GM21576 (cell line): Measurements from ENCODE around the gene FNDC3B.

Source experiments
- ATAC-seq: cut with Tn5 transposase; IDR thresholded peaks from one replicate; pipeline ENCODE4 v1.9.1; 2021; ENCODE audit warnings: mild to moderate bottlenecking, moderate library complexity; ENCODE audit not compliant: unreplicated experiment

FNDC3B gene

DNA sequence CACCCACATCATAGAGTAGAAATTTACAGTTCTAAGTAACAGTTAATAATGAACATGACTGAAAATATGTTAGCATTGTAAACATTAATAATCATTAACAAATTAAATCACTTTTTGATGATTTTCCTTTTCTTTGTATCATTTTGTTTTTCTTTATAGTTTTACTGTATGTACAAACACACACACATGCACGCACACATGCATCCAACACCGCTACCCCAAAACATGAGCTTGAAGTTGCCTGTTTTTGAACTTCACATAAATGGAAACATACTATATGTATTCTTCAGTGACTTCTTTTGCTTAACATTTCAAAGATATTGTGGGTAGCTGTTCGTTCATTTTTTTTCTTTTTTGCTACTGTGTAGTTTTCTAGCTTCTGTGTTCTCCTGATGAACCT lies 123.9 kb downstream of the FNDC3B start:
- no peak for ATAC-seq

DNA sequence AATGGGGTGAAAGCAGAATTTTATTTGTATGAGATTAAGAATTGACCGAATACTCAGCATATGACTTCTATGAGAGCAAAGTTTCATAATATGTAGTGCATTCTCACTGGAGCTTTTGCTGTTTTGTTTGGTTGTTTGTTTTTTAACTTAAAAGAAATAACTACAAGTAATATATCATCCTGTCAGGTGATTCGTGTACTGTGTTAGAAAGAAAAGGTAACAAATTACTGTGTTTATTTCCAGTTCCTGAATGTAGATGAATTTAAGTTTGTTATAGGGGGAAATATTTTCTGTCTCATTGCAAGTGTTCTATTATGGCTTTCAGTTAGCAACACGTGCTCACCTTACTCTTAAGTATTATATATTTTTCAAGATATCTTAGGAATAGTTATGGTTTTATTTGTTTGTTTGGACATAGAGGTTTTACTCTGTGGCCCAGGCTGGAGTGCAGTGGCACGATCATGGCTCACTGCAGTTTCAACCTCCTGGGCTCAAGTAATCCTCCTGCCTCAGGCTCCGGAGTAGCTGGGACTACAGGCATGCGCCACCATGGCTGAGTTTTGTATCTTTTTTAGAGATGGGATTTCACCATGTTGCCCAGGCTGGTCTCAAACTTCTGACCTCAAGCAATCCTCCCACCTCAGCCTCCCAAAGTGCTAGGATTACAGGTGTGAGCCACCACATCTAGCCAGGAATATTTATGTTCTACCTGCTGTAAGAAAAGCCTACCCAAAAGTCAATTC lies 125.4 kb downstream of the FNDC3B start:
- ATAC-seq = no peak

GRCh38 chr3:172166261-172166660 lies 126.9 kb downstream of the FNDC3B start:
- no peak for ATAC-seq

DNA sequence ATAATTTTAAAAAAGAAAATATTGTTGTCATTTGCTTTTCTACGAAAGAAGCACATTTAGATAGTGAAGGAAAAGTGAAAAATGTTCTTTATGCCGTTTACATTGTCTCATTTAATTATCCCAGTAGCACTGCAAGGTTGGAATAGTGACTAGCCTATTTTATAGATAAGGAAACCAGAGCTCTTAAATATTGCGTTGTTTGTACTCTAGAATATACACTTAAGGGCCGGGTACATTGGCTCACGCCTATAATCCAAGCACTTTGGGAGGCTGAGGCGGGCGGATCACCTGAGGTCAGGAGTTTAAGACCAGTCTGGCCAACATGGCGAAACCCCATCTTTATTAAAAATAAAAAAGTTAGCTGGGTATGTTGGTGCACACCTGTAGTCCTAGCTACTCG lies 127.5 kb downstream of the FNDC3B start:
- no peak for ATAC-seq

- ATAC-seq = no peak
Observed at GRCh38 chr3:172167892-172168648, 128.7 kb downstream of the FNDC3B start.

DNA sequence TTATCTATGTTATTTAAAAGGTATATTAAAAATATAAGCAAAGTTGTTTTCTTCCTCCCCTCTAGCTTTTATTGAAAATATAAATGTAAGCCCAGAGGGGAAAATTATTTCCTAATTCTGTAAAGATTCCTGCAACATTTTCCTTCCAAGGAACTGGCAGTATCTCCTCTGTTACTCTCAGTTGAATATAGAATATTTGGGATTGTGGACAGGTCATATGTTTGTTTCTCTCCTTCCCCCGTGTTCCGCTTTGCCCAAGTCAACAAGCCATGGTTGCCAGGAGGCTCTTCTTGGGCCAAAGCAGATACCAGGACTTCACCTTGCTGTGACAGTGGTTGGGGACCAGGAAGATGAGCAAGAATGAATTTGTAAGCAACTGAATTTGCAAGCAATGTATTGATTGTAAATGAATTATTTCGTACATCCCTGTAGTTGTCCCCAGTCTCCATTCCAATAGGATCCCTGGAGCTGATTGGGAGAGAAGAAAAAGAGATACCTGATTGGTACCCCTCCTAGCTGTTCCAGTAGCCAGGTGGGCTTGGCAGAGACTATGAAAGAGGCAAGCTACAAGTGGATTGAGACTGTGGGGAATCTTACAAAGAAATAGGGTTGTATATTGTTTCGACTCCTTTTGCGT lies 130.8 kb downstream of the FNDC3B start:
- no peak for ATAC-seq

- no peak for ATAC-seq
Observed at GRCh38 chr3:172170841-172171240, 131.5 kb downstream of the FNDC3B start.

DNA sequence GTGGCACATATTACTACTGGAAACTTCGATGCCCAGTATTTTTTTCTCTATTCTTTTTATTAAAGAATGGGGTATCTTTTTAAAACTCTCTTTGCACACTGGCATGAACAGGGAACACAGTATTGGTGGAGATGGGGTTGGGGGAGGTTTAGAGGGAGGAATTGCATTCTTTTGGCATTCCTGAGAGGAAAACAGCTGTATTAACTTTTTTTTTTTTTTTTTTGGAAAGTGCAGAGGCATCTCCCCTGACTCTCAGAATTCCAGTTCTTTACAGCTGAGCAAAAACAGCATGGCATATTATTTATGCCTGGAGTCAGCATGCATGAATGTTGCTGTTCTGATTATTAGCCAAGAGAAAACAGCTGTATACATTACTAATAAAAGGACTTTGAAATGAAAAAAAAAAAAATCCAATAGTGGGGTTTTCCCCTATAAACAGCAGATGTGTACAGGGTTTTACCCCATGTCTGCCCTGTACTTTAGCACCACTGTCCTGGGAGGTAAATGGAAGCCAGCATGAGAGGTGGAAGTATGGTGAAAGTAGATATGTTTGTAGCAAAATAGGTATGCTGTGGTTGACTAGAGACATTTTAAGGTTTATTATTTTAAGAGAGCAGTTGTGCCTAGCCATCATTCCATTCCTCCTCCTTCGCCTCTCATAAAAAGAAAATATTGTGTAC lies 132.2 kb downstream of the FNDC3B start:
- no peak for ATAC-seq

GRCh38 chr3:172173316-172174254 lies 134.2 kb downstream of the FNDC3B start:
- no peak for ATAC-seq

DNA sequence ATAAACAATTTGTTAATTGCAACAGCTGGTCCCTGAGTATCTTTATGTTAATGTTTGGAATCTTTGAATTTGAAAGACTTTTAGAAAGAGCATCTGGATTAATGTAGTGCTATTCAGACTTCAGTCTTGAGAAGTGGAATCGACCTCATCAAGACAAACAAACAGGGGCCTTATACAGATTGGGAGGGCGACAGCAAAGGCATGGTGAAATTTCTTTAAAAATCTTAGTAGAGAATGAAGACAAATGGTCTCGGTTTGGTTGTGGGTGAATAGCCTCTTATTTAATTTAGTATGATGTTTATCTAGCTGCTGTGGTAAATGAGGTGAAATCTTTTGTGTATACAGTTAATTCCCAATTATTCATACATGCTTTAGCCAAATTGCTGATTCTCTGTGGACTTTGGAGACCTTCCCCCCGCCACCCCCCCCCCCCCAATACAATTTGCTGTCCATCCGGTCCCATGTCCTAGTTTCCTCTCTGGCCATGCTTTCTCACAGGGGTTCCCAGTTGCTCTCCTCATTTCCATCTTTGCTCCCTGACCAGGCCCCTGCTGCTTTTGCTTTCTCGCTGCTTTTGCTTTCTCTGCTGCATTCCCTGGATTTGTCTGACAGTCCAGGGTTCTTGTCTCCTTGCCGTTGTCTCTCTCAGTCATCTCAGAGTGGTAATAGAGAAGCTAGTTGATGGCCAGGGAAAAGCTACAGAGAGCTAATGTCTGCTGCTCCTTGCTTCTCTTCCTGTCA lies 135.3 kb downstream of the FNDC3B start:
- ATAC-seq = no peak

- no peak for ATAC-seq
Observed at GRCh38 chr3:172175254-172175599, 135.8 kb downstream of the FNDC3B start.

DNA sequence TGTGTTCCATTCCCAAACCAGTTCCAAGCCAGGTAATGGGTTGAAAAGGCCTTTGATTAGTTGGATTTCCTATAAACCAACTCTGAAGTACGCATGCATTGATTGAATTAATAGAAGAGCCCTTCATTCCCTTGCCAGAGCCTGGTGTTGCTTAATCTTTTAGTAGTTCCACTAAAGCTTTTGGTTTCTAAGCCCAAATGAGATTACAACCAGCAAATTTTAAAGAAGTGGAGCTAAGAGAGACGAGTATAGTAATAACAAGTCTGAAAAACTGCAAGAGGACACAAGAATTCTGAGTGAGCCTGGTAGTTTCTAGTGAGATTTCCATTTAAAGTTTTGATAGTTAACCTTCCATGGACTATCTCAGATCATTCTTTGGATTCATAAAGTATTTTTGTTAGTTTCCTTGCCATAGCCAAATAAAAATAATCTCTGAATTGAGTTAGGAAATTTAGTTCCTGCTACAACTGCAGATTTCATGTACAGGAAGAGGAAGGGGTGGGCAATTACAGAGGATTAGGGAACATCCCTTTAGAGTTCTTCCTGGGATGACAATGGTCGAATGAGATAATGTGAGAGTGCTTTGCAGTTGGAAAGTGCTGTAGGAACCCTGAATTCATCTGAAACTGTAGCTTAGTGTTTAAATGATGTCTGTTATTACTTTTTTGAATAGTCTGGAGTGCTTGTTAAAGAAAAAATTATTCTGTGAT lies 136.8 kb downstream of the FNDC3B start:
- ATAC-seq = no peak

DNA sequence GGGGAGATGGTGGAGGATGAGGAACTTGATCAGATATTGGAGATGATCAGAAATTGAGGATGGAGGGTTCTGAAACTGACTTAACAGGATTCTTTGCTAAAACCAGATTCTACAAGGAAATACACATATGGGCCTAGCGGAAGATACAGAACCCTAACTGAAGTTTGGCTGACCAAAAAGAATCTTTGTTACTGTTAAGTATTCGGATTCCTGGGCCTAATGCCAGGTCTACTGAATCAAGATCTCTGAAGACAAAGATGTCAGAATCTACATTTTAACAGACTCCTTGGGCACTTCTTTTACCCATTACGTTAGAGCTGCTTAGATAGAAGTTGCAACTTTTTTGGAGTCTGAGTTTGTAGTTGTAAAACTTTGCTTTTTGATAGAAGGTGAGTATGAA lies 137.7 kb downstream of the FNDC3B start:
- ATAC-seq = no peak

DNA sequence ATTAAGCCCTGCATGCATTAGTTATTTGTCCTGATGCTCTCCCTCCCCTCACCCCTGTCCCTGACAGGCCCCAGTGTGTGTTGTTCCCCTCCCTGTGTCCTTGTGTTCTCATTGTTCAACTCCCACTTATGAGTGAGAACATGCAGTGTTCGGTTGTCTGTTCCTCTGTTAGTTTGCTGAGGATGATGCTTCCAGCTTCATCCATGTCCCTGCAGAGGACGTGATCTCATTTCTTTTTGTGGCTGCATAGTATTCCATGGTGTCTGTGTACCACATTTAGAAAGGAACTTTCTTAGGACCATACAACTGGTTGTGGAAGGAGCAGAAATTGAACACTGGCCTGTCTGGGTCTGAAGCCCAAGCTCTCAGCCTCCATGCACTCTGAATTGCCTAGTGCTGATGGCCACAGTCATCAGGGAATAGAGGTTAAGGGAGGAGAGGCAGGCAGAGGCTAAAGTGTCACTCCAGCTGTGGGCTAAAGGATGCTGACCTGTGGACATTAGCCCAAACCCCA lies 138.5 kb downstream of the FNDC3B start:
- no peak for ATAC-seq

- no peak for ATAC-seq
Observed at GRCh38 chr3:172179680-172180399, 140.5 kb downstream of the FNDC3B start.

- ATAC-seq = no peak
Observed at GRCh38 chr3:172180473-172180872, 141.1 kb downstream of the FNDC3B start.

GRCh38 chr3:172181932-172182586 lies 142.7 kb downstream of the FNDC3B start:
- ATAC-seq = no peak

DNA sequence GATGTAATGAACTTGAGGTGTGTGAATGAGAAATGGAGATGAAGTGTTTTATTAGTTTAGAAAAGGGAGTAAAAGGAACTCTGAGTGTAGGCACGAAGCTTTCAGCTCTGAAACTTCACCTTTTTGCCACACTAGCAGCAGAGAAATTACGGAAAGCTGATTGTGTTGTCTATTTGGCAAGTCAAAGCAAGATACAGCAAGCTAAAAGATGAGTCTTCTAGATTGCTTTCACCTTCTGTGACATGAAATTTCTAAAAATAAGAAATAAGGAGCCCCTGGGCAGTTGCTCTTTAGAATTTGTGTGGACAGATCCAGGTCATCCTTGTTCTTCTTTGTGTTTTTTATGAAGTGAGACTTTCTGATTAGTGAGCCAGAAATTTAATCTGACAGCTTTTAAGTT lies 143.4 kb downstream of the FNDC3B start:
- ATAC-seq = no peak
